Effector memory CD4-positive, alpha-beta T cell (primary cell): Measurements from ENCODE around the gene TMEM131L.

ENCODE experiments used
- DNase-seq, 3 donors: peaks; one replicate each; pipeline ENCODE4 v3.0.0-alpha.2; 2020
- H3K27ac ChIP-seq: 2 replicates; pipeline ENCODE4 v1.7.0; 2013; ENCODE audit warnings: mild to moderate bottlenecking, low read length, moderate library complexity; ENCODE audit not compliant: insufficient read depth, poor library complexity, severe bottlenecking
- H3K27me3 ChIP-seq: replicated peaks from 2 replicates; pipeline ENCODE4 v1.7.0; 2013; ENCODE audit warnings: mild to moderate bottlenecking, low read length; ENCODE audit not compliant: insufficient read depth, control insufficient read depth, poor library complexity, severe bottlenecking
- H3K36me3 ChIP-seq: 2 replicates; pipeline ENCODE4 v1.7.0; 2013; ENCODE audit warnings: mild to moderate bottlenecking, low read length, moderate library complexity; ENCODE audit not compliant: control insufficient read depth, insufficient read depth
- H3K4me1 ChIP-seq: 2 replicates; pipeline ENCODE4 v1.7.0; 2013; ENCODE audit warnings: low read length, mild to moderate bottlenecking; ENCODE audit not compliant: control insufficient read depth, insufficient read depth, poor library complexity, severe bottlenecking
- H3K4me3 ChIP-seq: 2 replicates; pipeline ENCODE4 v1.7.0; 2013; ENCODE audit warnings: low read length, low read depth, mild to moderate bottlenecking; ENCODE audit not compliant: insufficient read depth, poor library complexity, severe bottlenecking
- H3K9me3 ChIP-seq: 2 replicates; pipeline ENCODE4 v1.7.0; 2013; ENCODE audit warnings: mild to moderate bottlenecking, low read length, moderate library complexity; ENCODE audit not compliant: control insufficient read depth

The TMEM131L gene

GRCh38 chr4:153622093-153622492, 155.9 kb downstream of the TMEM131L start:
- DNase-seq, result no peak
- Histone ChIP-seq H3K4me3 (no peak overlapping the region), H3K27me3 (no peaks in the 10 kb centered on the region), H3K9me3 (no peaks in the 10 kb centered on the region), H3K27ac (no peak overlapping the region), H3K36me3 (peaks cover 91% of the 10 kb centered on the region), H3K4me1 (no peaks in the 10 kb centered on the region)

DNA sequence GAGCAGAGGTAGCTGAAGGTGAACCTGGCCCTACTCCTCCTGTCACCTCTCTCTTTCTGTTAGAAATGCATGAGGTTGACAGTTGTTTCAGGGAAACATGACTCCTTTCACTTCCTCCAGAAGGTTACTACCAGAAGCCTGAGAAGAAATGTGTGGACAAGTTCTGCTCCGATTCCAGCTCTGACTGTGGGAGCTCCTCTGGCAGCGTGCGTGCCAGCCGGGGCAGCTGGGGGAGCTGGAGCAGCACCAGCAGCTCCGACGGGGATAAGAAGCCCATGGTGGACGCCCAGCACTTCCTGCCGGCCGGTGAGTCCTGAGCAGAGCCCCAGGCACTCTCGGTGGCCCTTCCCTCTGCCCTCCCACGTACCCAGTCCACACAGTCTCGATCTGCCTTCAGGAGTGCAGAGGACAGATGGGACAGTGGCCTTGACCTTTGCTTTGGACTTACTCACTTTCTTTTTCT, 156.6 kb downstream of the TMEM131L start:
- H3K4me3 ChIP-seq, result no peak overlapping the region
- no peak for DNase-seq
- H3K4me1 ChIP-seq, result no peaks in the 10 kb centered on the region
- H3K27ac ChIP-seq, result no peak overlapping the region
- H3K9me3 ChIP-seq, result no peaks in the 10 kb centered on the region
- peaks cover 91% of the 10 kb centered on the region for H3K36me3 ChIP-seq
- H3K27me3 ChIP-seq, result no peaks in the 10 kb centered on the region

GRCh38 chr4:153623491-153623890, 157.3 kb downstream of the TMEM131L start:
- Histone ChIP-seq H3K36me3 (peaks cover 91% of the 10 kb centered on the region), H3K9me3 (no peaks in the 10 kb centered on the region), H3K27me3 (no peaks in the 10 kb centered on the region), H3K4me3 (no peak overlapping the region), H3K4me1 (no peaks in the 10 kb centered on the region), H3K27ac (no peak overlapping the region)
- no peak for DNase-seq

DNA sequence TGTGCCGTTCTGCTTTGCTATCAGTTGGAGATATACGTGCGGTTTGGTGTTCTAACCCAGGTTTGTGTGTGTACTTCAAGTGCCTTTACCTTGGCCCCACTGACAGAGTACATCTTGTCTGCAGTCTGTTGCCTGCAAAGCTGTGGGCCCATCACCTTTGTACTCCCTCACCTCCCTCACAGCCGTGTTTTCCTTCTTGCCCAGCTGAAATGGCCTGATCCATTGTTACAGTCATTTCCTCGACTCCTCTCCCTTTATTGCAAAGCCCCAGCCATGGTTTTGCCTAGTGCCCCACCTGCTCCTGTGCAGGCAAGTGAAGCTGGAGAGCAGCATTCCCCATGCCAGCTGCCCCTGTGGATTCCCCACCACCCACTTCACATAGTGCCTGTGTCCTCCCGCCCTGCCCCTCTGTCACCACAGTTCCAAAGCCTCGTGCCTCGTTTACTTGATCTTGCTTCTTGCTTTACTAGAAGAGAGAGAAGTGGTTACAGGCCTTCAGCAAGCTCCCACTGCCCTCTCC, 162.7 kb downstream of the TMEM131L start:
- H3K27me3 ChIP-seq, result no peaks in the 10 kb centered on the region
- no peaks in the 10 kb centered on the region for H3K9me3 ChIP-seq
- no peaks in the 10 kb centered on the region for H3K4me1 ChIP-seq
- no peak overlapping the region for H3K4me3 ChIP-seq
- DNase-seq, result no peak
- H3K27ac ChIP-seq, result no peak overlapping the region
- H3K36me3 ChIP-seq, result peaks cover 99% of the 10 kb centered on the region

GRCh38 chr4:153629776-153630175, 163.6 kb downstream of the TMEM131L start:
- Histone ChIP-seq H3K9me3 (no peaks in the 10 kb centered on the region), H3K27me3 (no peaks in the 10 kb centered on the region), H3K4me1 (no peaks in the 10 kb centered on the region), H3K4me3 (no peak overlapping the region), H3K27ac (no peak overlapping the region), H3K36me3 (peaks cover 99% of the 10 kb centered on the region)
- DNase-seq, result no peak

DNA sequence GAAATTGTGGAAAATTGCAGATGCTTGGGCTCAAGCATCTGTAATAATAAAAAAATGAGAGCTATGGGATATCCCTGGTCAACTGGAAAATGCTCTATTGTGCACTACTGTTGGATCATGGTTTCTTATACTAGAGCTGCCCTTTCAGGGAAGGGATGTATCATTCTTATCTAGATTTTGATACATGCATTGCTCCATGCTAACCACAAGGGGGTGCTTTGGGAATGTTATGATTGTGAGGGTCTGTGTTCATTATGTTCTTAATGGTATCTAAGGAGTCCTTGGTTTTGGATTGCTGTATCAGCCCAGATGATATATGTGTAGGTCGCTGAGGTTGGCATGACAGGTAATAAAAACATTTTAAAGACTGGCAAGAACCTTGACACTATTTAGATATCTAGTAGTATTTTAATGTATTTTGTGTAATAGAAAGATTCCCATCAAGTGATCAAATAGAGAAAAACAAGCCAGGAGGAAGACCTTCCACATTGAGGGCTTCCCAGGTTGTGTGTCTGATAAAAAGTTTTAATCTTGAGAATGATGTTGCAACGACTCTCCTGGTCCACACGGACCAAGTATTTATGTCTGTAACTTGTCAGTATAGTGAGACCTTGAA, 168.7 kb downstream of the TMEM131L start:
- Histone ChIP-seq H3K4me1 (no peaks in the 10 kb centered on the region), H3K27me3 (no peaks in the 10 kb centered on the region), H3K9me3 (no peaks in the 10 kb centered on the region), H3K27ac (no peak overlapping the region), H3K4me3 (no peak overlapping the region), H3K36me3 (peaks cover 72% of the 10 kb centered on the region)
- no peak for DNase-seq

DNA sequence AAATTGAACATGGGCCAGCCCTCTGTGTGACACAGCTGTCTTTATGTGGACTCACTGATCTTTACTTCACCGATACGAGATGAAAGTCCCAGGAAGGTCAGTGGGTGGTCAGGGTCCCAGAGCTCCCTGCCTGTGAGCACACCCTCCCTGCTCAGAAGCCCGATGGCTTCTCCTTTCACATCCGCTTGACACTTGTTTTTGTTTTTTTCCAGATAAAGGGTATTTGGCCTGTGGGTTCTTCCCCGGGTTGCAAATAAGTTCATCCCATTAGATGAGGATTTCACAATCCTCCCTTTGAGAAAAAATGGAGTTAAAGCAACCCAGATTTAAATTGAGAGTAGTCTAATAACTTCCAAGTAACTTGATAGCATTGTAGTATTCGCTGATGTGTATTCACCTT, 169.7 kb downstream of the TMEM131L start:
- no peak for DNase-seq
- no peaks in the 10 kb centered on the region for H3K4me1 ChIP-seq
- peaks cover 62% of the 10 kb centered on the region for H3K36me3 ChIP-seq
- H3K9me3 ChIP-seq, result no peaks in the 10 kb centered on the region
- H3K4me3 ChIP-seq, result no peak overlapping the region
- H3K27ac ChIP-seq, result no peak overlapping the region
- H3K27me3 ChIP-seq, result no peaks in the 10 kb centered on the region

GRCh38 chr4:153637201-153637600, 171.0 kb downstream of the TMEM131L start:
- Histone ChIP-seq H3K36me3 (peaks cover 49% of the 10 kb centered on the region), H3K27me3 (no peaks in the 10 kb centered on the region), H3K4me1 (no peaks in the 10 kb centered on the region), H3K9me3 (no peaks in the 10 kb centered on the region), H3K4me3 (no peak overlapping the region), H3K27ac (no peak overlapping the region)
- DNase-seq, result no peak

DNA sequence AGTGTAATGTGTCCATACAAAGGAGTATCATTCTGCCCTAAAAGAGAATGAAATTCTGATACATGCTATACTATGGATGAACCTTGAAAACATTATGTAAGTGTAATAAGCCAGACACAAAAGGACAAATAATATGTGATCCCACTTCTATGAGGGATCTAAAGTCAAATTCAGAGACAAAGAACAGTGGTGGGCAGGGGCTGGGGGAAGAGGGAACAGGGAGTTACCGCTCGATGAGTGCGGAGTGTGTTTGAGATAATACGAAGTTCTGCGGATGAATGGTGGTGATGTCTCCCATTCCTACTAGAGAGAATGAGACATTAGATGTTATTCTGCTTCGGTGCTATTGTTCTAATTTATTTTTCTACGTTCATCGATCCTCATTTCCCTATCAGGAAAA, 171.9 kb downstream of the TMEM131L start:
- H3K36me3 ChIP-seq, result peaks cover 41% of the 10 kb centered on the region
- H3K4me3 ChIP-seq, result no peak overlapping the region
- H3K4me1 ChIP-seq, result no peaks in the 10 kb centered on the region
- H3K27ac ChIP-seq, result no peak overlapping the region
- DNase-seq, result no peak
- H3K27me3 ChIP-seq, result no peaks in the 10 kb centered on the region
- no peaks in the 10 kb centered on the region for H3K9me3 ChIP-seq

DNA sequence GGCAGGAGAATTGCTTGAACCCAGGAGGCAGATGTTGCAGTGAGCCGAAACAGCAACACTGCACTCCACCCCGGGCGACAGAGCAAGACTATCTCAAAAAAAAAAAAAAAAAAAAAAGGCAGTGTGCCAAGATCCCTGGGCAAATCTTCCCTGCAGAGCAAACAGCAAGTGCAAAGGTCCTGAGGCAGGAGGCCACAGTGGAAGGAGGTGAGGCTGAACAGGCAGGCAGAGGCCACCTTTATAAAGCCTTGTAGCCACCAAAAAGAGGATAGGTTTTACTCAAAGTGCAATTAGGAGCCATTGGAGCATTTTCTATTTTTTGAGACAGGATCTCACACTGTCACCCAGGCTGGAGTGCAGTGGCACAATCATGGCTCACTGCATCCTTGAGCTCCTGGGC, 172.8 kb downstream of the TMEM131L start:
- DNase-seq, result no peak
- H3K4me1 ChIP-seq, result no peaks in the 10 kb centered on the region
- no peaks in the 10 kb centered on the region for H3K27me3 ChIP-seq
- no peaks in the 10 kb centered on the region for H3K9me3 ChIP-seq
- peaks cover 32% of the 10 kb centered on the region for H3K36me3 ChIP-seq
- no peak overlapping the region for H3K27ac ChIP-seq
- no peak overlapping the region for H3K4me3 ChIP-seq
